Subcutaneous abdominal adipose tissue (tissue), 5 donors: ENCODE results near the gene NLE1.
"Not testable (repeated sequence)": the region's sequence is repeated elsewhere in the genome, so short reads cannot be mapped to it uniquely, and the experiment has no call there.

Source experiments
- H3K27ac ChIP-seq: one replicate; pipeline ENCODE4 v1.7.0; 2013; ENCODE audit warnings: low read depth, mild to moderate bottlenecking, inconsistent platforms, low read length, moderate library complexity
- H3K27me3 ChIP-seq, 5 donors: one replicate each; pipeline ENCODE4 v1.7.0; 2013; ENCODE audit warnings: low read length in 5 of 5, inconsistent platforms in 1 of 5; ENCODE audit not compliant: control insufficient read depth in 5 of 5, insufficient read depth in 4 of 5
- H3K36me3 ChIP-seq, 5 donors: one replicate each; pipeline ENCODE4 v1.7.0; 2013; ENCODE audit warnings: low read length in 5 of 5; ENCODE audit not compliant: control insufficient read depth in 5 of 5, insufficient read depth in 5 of 5
- H3K4me1 ChIP-seq, 5 donors: one replicate each; pipeline ENCODE4 v1.7.0; 2013; ENCODE audit warnings: low read length in 5 of 5, mild to moderate bottlenecking in 3 of 5, moderate library complexity in 1 of 5; ENCODE audit not compliant: control insufficient read depth in 5 of 5, insufficient read depth in 5 of 5
- H3K4me3 ChIP-seq, 5 donors: one replicate each; pipeline ENCODE4 v1.7.0; 2013; ENCODE audit warnings: low read length in 5 of 5, low read depth in 1 of 5
- H3K9ac ChIP-seq, 5 donors: one replicate each; pipeline ENCODE4 v1.7.0; 2013; ENCODE audit warnings: low read length in 5 of 5, mild to moderate bottlenecking in 4 of 5, moderate library complexity in 3 of 5
- H3K9me3 ChIP-seq, 5 donors: one replicate each; pipeline ENCODE4 v1.7.0; 2013; ENCODE audit warnings: low read length in 5 of 5; ENCODE audit not compliant: control insufficient read depth in 5 of 5
- donor health status: healthy.
- donor health status: healthy.
- donor health status: healthy.
- donor health status: healthy.
- donor health status: healthy.

Gene NLE1

DNA sequence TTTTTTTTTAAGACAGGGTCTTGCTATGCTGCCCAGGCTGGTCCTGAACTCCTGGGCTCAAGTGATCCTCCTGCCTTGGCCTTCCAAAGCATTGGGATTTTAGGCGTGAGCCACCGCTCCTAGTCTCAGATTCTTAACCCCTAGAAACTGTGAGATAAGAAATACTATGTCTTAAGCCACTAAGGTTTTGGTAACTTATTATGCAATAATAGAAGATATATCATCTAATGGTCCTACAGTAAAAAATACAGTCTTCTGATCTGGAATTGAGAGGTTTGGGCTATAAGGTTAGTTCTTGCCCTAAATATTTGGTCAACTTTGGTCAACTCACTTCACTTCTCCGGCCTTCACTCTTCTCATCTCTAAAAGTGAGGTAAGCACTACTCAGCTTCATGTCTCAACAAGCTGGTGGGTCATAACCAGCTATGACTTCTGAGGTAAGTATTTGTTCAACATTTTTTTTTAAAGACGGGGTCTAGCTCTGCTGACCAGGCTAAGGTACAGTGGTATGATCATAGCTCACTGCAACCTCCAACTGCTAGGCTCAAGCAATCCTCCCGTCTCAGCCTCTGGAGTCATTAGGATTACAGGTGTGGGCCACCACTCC lies 37.2 kb downstream of the NLE1 start:
- no peak overlapping the region for H3K9ac ChIP-seq
- no peak overlapping the region for H3K27ac ChIP-seq
- peaks cover 7 to 60% (median 49%) of the 10 kb centered on the region in 5 donors for H3K36me3 ChIP-seq
- H3K4me1 ChIP-seq: no peaks in the 10 kb centered on the region
- no peak overlapping the region for H3K4me3 ChIP-seq
- no peaks in the 10 kb centered on the region for H3K27me3 ChIP-seq
- H3K9me3 ChIP-seq: no peaks in the 10 kb centered on the region

DNA sequence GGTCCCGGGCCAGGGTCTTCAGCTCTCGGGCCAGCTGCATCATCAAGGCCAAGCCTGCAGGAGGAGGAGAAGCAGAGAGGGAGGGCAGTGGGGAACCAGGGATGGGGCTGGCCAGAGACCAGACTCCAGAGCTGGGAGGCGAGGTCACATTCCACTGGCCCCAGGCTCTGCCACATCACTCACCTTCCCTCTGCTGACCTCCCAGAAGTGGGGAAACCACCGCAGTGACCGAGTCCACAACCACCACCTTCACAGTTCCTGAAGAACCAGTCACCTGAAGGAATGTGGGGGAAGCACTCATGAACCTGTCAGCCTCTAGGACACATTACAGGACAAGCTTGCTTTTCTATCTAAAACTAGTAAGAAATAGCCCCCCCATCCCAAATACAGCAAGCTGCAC lies 38.8 kb downstream of the NLE1 start:
- H3K36me3 ChIP-seq: peaks cover 7 to 74% (median 59%) of the 10 kb centered on the region in 5 donors

GRCh38 chr17:35101725-35102124 lies 40.4 kb downstream of the NLE1 start:
- no peak overlapping the region for H3K4me3 ChIP-seq
- H3K36me3 ChIP-seq: peaks cover 7 to 71% (median 59%) of the 10 kb centered on the region in 5 donors
- H3K27me3 ChIP-seq: no peaks in the 10 kb centered on the region
- no peak overlapping the region for H3K27ac ChIP-seq
- H3K9me3 ChIP-seq: no peaks in the 10 kb centered on the region
- H3K4me1 ChIP-seq: no peaks in the 10 kb centered on the region
- no peak overlapping the region for H3K9ac ChIP-seq

More for the DNA sequence above, 38.8 kb downstream of the NLE1 start:
- H3K9me3 ChIP-seq: no peaks in the 10 kb centered on the region
- no peak overlapping the region for H3K9ac ChIP-seq
- H3K4me3 ChIP-seq: no peak overlapping the region
- H3K27ac ChIP-seq: no peak overlapping the region
- H3K27me3 ChIP-seq: no peaks in the 10 kb centered on the region
- H3K4me1 ChIP-seq: no peaks in the 10 kb centered on the region

DNA sequence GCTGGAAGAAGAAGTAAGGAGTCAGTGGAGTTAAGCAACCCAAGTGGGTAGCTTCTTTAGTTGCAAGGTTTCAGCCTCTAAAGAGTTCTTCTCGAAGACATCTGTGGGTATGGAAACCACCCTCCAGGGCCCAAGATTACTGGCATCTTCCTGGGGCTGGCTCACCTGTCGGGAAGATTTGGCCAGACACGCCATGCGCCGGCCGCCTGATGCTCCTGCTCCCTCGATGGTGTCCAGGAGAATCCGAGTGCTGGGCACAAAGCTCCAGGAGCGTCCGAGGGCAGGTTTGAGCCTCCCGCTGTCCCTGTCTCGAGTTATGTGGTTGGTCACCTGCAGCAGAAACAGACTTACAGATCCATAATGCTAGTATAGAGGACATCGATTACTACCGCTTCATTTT lies 41.1 kb downstream of the NLE1 start:
- H3K4me3 ChIP-seq: no peak overlapping the region
- no peaks in the 10 kb centered on the region for H3K27me3 ChIP-seq

GRCh38 chr17:35099908-35100307 lies 42.2 kb downstream of the NLE1 start:
- Histone ChIP-seq H3K36me3 (peaks cover 5 to 57% (median 43%) of the 10 kb centered on the region in 5 donors), H3K9ac (no peak overlapping the region), H3K27me3 (no peaks in the 10 kb centered on the region)

More for the DNA sequence above, 41.1 kb downstream of the NLE1 start:
- H3K36me3 ChIP-seq: peaks cover 7 to 64% (median 52%) of the 10 kb centered on the region in 5 donors
- H3K4me1 ChIP-seq: no peaks in the 10 kb centered on the region
- H3K27ac ChIP-seq: no peak overlapping the region
- no peak overlapping the region for H3K9ac ChIP-seq
- no peaks in the 10 kb centered on the region for H3K9me3 ChIP-seq

GRCh38 chr17:35097776-35098175 lies 44.3 kb downstream of the NLE1 start:
- Histone ChIP-seq H3K9ac (no peak overlapping the region), H3K4me1 (peaks cover 0 to 6% (median 0%) of the 10 kb centered on the region in 5 donors), H3K9me3 (no peaks in the 10 kb centered on the region), H3K27ac (no peak overlapping the region), H3K4me3 (no peak overlapping the region), H3K27me3 (no peaks in the 10 kb centered on the region), H3K36me3 (peaks cover 4 to 42% (median 36%) of the 10 kb centered on the region in 5 donors)

More at GRCh38 chr17:35099908-35100307, 42.2 kb downstream of the NLE1 start:
- peaks cover 0 to 1% (median 0%) of the 10 kb centered on the region in 5 donors for H3K4me1 ChIP-seq
- H3K27ac ChIP-seq: no peak overlapping the region
- no peaks in the 10 kb centered on the region for H3K9me3 ChIP-seq
- no peak overlapping the region for H3K4me3 ChIP-seq

- Histone ChIP-seq H3K27ac (no peak overlapping the region), H3K9me3 (no peaks in the 10 kb centered on the region), H3K4me3 (no peak overlapping the region), H3K27me3 (no peaks in the 10 kb centered on the region), H3K9ac (no peak overlapping the region), H3K4me1 (peaks cover 0 to 6% (median 0%) of the 10 kb centered on the region in 5 donors), H3K36me3 (peaks cover 0 to 27% (median 25%) of the 10 kb centered on the region in 5 donors)
Measured at GRCh38 chr17:35095741-35096140, 46.4 kb downstream of the NLE1 start.

- H3K9me3 ChIP-seq: no peaks in the 10 kb centered on the region
- H3K4me1 ChIP-seq: peaks cover under 1 to 8% (median 2%) of the 10 kb centered on the region in 5 donors
- no peak overlapping the region for H3K4me3 ChIP-seq
- H3K27me3 ChIP-seq: no peaks in the 10 kb centered on the region
- H3K36me3 ChIP-seq: peaks cover 0 to 19% (median 17%) of the 10 kb centered on the region in 5 donors
- H3K27ac ChIP-seq: no peak overlapping the region
- peak overlapping the region in 1 of 5 donors; percentile 9 for H3K9ac ChIP-seq
Measured at GRCh38 chr17:35094902-35095301, 47.2 kb downstream of the NLE1 start.

GRCh38 chr17:35090707-35091106 lies 51.4 kb downstream of the NLE1 start:
- H3K27me3 ChIP-seq, H3K4me3 ChIP-seq, H3K36me3 ChIP-seq, H3K9me3 ChIP-seq, H3K9ac ChIP-seq, H3K27ac ChIP-seq: not testable (repeated sequence)
- H3K4me1 ChIP-seq: peaks cover 5 to 26% (median 18%) of the 10 kb centered on the region in 5 donors

GRCh38 chr17:35089586-35090296 lies 52.4 kb downstream of the NLE1 start:
- Histone ChIP-seq H3K4me3 (peak overlapping the region; percentile 51 to 72 (median 63)), H3K4me1 (peaks cover 5 to 24% (median 18%) of the 10 kb centered on the region in 5 donors), H3K27ac (peak overlapping the region; percentile 50), H3K27me3 (no peaks in the 10 kb centered on the region), H3K36me3 (no peaks in the 10 kb centered on the region), H3K9me3 (no peaks in the 10 kb centered on the region), H3K9ac (peak overlapping the region in 4 of 5 donors; percentile 44 to 86 (median 78))
